Liver (tissue), 9 donors: ENCODE measurements around the gene TBL1XR1. TPM values are rescaled to one million over a fixed set of nuclear protein-coding genes. Genes with fewer than 3 reads are reported as not detected.

ENCODE experiments used
- DNase-seq: peaks from one replicate; pipeline ENCODE4 v3.0.0-alpha.2; 2017; ENCODE audit warnings: low spot score
- H3K27ac ChIP-seq, 2 donors: one replicate each; pipeline ENCODE4 v1.7.0; 2013; ENCODE audit warnings: inconsistent platforms in 2 of 2, low read length in 2 of 2, control low read depth in 1 of 2, low read depth in 1 of 2, mild to moderate bottlenecking in 1 of 2
- H3K27me3 ChIP-seq, 4 donors: one replicate each; pipeline versions ENCODE4 v1.6.1 to v1.7.0; 2013; ENCODE audit warnings: low read length in 3 of 4, inconsistent platforms in 1 of 4, mild to moderate bottlenecking in 1 of 4, moderate library complexity in 1 of 4; ENCODE audit not compliant: control insufficient read depth in 4 of 4, insufficient read depth in 4 of 4
- H3K36me3 ChIP-seq, 4 donors: one replicate each; pipeline versions ENCODE4 v1.6.1 to v1.7.0; 2013; ENCODE audit warnings: low read length in 3 of 4, mild to moderate bottlenecking in 3 of 4, low read depth in 1 of 4, moderate library complexity in 1 of 4; ENCODE audit not compliant: control insufficient read depth in 4 of 4, insufficient read depth in 3 of 4
- H3K4me1 ChIP-seq, 4 donors: one replicate each; pipeline versions ENCODE4 v1.6.1 to v1.7.0; 2013; ENCODE audit warnings: low read length in 3 of 4, mild to moderate bottlenecking in 3 of 4, moderate library complexity in 1 of 4; ENCODE audit not compliant: control insufficient read depth in 4 of 4, insufficient read depth in 4 of 4
- H3K4me3 ChIP-seq, 3 donors: one replicate each; pipeline versions ENCODE4 v1.6.1 to v1.7.0; 2013; ENCODE audit warnings: low read length in 3 of 3, control low read depth in 1 of 3, low read depth in 1 of 3, mild to moderate bottlenecking in 1 of 3
- H3K9ac ChIP-seq, 2 donors: one replicate each; pipeline ENCODE4 v1.7.0; 2013; ENCODE audit warnings: low read length in 2 of 2, mild to moderate bottlenecking in 2 of 2, moderate library complexity in 2 of 2, control low read depth in 1 of 2, low read depth in 1 of 2
- H3K9me3 ChIP-seq, 4 donors: one replicate each; pipeline versions ENCODE4 v1.6.1 to v1.7.0; 2013; ENCODE audit warnings: low read length in 3 of 4; ENCODE audit not compliant: control insufficient read depth in 4 of 4
- CTCF ChIP-seq: fragments of 150-350 bp; IDR thresholded peaks from 2 replicates; pipeline ENCODE4 v1.5.1; 2017; ENCODE audit warnings: improper control_type of control experiment, low read depth, low read length; ENCODE audit not compliant: missing input control
- EGR1 ChIP-seq, 2 donors: IDR thresholded peaks; 2 replicates each; pipeline ENCODE4 v1.6.1; 2016 to 2018; ENCODE audit warnings: antibody characterized with exemption in 2 of 2, low read depth in 2 of 2
- FOXA2 ChIP-seq: IDR thresholded peaks from 2 replicates; pipeline ENCODE4 v1.6.1; 2016; ENCODE audit warnings: antibody characterized with exemption
- HNF4A ChIP-seq, 2 donors: conservative IDR thresholded peaks; 2 replicates each; pipeline ENCODE4 v1.6.1; 2016; ENCODE audit warnings: antibody characterized with exemption in 2 of 2, mild to moderate bottlenecking in 2 of 2
- HNF4G ChIP-seq: IDR thresholded peaks from 2 replicates; pipeline ENCODE4 v1.6.1; 2016; ENCODE audit warnings: antibody characterized with exemption
- MAX ChIP-seq: IDR thresholded peaks from 2 replicates; pipeline ENCODE4 v1.6.1; 2016; ENCODE audit warnings: antibody characterized with exemption
- NR2F2 ChIP-seq: IDR thresholded peaks from 2 replicates; pipeline ENCODE4 v1.6.1; 2016; ENCODE audit warnings: antibody characterized with exemption
- REST ChIP-seq: IDR thresholded peaks from 2 replicates; pipeline ENCODE4 v1.6.1; 2016; ENCODE audit warnings: antibody characterized with exemption, mild to moderate bottlenecking
- RXRA ChIP-seq, 2 donors: IDR thresholded peaks; 2 replicates each; pipeline ENCODE4 v1.6.1; 2017 to 2018; ENCODE audit warnings: antibody characterized with exemption in 2 of 2, mild to moderate bottlenecking in 1 of 2
- TAF1 ChIP-seq: conservative IDR thresholded peaks from 2 replicates; pipeline ENCODE4 v1.6.1; 2016; ENCODE audit warnings: antibody characterized with exemption, mild to moderate bottlenecking
- ZBTB33 ChIP-seq: IDR thresholded peaks from 2 replicates; pipeline ENCODE4 v1.6.1; 2016; ENCODE audit warnings: antibody characterized with exemption
- WGBS: extraction: QIAGEN DNeasy Blood & Tissue Kit; methylation state at CpG from one replicate; pipeline ENCODE4 v1.1.7; 2013; 5-methylcytosine and 5-hydroxymethylcytosine counted together
- polyA plus RNA-seq, 2 donors: library from polyadenylated mRNA; stranded (reverse) in 1 of 2; unstranded in 1 of 2; fragments of 200-250 nt in 1 of 2; fragments of >200 nt in 1 of 2; fragmentation: Nextera tagmentation in 1 of 2; extraction: Ambion mirVana in 1 of 2; gene quantifications; one replicate each; pipeline versions ENCODE4 v1.2.1 to v1.2.3, GENCODE V29; 2013 to 2015
- total RNA-seq, 2 donors: library from RNA; depleted of rRNA; stranded (reverse); fragments of >200 nt; gene quantifications; one replicate each; pipeline ENCODE4 v1.2.3, GENCODE V29; 2014
- donor health status: healthy.
- donor health status: healthy.
- donor health status: healthy.
- donor health status: healthy.
- donor health status: healthy.

TBL1XR1 gene
- total and polyA plus RNA-seq, 4 donors, result 10.3 to 65.9 (median 33.2) TPM

- WGBS, result 85% methylated on average over 6 of the region's 6 CpGs
- H3K36me3 ChIP-seq, result no peaks in the 10 kb centered on the region
- peak overlapping the region; percentile 90 to 92 for H3K27ac ChIP-seq
- no peaks in the 10 kb centered on the region for H3K9me3 ChIP-seq
- DNase-seq, result no peak
- H3K9ac ChIP-seq, result no peak overlapping the region
- no peak overlapping the region for H3K4me3 ChIP-seq
- no peaks in the 10 kb centered on the region for H3K27me3 ChIP-seq
- TF ChIP-seq RXRA (IDR thresholded peaks at IDR 0.05) (no peak), REST (no peak), CTCF (no peak)
- peaks cover 3 to 18% (median 10%) of the 10 kb centered on the region in 4 donors for H3K4me1 ChIP-seq
Observed at GRCh38 chr3:177199206-177199760, 2.0 kb upstream of the TBL1XR1 start.

- Histone ChIP-seq H3K27me3 (no peaks in the 10 kb centered on the region), H3K9ac (peak overlapping the region; percentile 77 to 89), H3K4me3 (peak overlapping the region; percentile 65 to 86 (median 74)), H3K4me1 (peaks cover 3 to 18% (median 10%) of the 10 kb centered on the region in 4 donors), H3K27ac (peak overlapping the region; percentile 90 to 92), H3K36me3 (no peaks in the 10 kb centered on the region), H3K9me3 (no peaks in the 10 kb centered on the region)
- DNase-seq, result peak; percentile 79
- WGBS, result under 1% methylated on average over 57 of the region's 57 CpGs
- no peak for TF ChIP-seq FOXA2
Observed at GRCh38 chr3:177197727-177198460, 612 bp upstream of the TBL1XR1 start.

- H3K9ac ChIP-seq, result peak overlapping the region; percentile 66 to 74
- H3K36me3 ChIP-seq, result no peaks in the 10 kb centered on the region
- H3K4me3 ChIP-seq, result peak overlapping the region; percentile 83 to 97 (median 86)
- H3K27ac ChIP-seq, result peak overlapping the region; percentile 92 to 95
- H3K4me1 ChIP-seq, result peaks cover 3 to 18% (median 10%) of the 10 kb centered on the region in 4 donors
- peak; percentile 58 for DNase-seq
- WGBS, result under 1% methylated on average over 43 of the region's 43 CpGs
- H3K27me3 ChIP-seq, result no peaks in the 10 kb centered on the region
- no peaks in the 10 kb centered on the region for H3K9me3 ChIP-seq
- TF ChIP-seq EGR1 (IDR thresholded peaks at IDR 0.05; ENCODE audit: low read depth in 2 of 2) (no peak), NR2F2 (no peak), HNF4A (conservative IDR thresholded peaks at IDR 0.05) (no peak), TAF1 (no peak), ZBTB33 (no peak), MAX (no peak), REST (no peak), HNF4G (no peak)
Observed at GRCh38 chr3:177196456-177197040, 734 bp downstream of the TBL1XR1 start.
